A673 (cell line): ENCODE results near the gene EIPR1. TPM values are rescaled to one million over a fixed set of nuclear protein-coding genes. Genes with fewer than 3 reads are reported as not detected.

Source experiments
- BruUV-seq: library from RNA; stranded (reverse); fragments of 400-500 nt; replicated peaks from 2 replicates; lab custom pipeline; 2021; lab: Mats Ljungman, UMichigan
- CTCF ChIA-PET: fragments of 300-600 bp; sonication (Branson Sonifier 250); formaldehyde crosslinking; loops from one replicate; lab custom pipeline; 2022; ENCODE audit warnings: antibody characterized with exemption; lab: Charles Lee
- POLR2A ChIA-PET: fragments of 300-600 bp; sonication (Branson Sonifier 250); formaldehyde crosslinking; loops from one replicate; lab custom pipeline; 2022; ENCODE audit warnings: antibody characterized with exemption; ENCODE audit not compliant: low non-redundant PET; lab: Charles Lee
- DNase-seq: peaks from one replicate; pipeline ENCODE4 v3.0.0-alpha.2; 2015; ENCODE audit warnings: low spot score
- H3K27ac ChIP-seq: fragments of 200-600 bp; sonication (generic); 2 replicates; pipeline ENCODE4 v1.5.1; 2016; ENCODE audit warnings: mixed run types, low read depth, mild to moderate bottlenecking, mixed read lengths, antibody characterized with exemption, low read length; ENCODE audit not compliant: poor library complexity, severe bottlenecking
- H3K27me3 ChIP-seq: fragments of 200-600 bp; sonication (generic); replicated peaks from 2 replicates; pipeline ENCODE4 v1.6.1; 2017; ENCODE audit warnings: mixed run types, low read depth, mild to moderate bottlenecking, mixed read lengths, antibody characterized with exemption, low read length; ENCODE audit not compliant: insufficient read depth, poor library complexity
- H3K36me3 ChIP-seq: fragments of 200-600 bp; sonication (generic); 2 replicates; pipeline ENCODE4 v1.6.1; 2016; ENCODE audit warnings: mixed run types, mild to moderate bottlenecking, mixed read lengths, antibody characterized with exemption, low read length; ENCODE audit not compliant: insufficient read depth, poor library complexity, severe bottlenecking
- H3K4me1 ChIP-seq: fragments of 200-600 bp; sonication (generic); 2 replicates; pipeline ENCODE4 v1.6.1; 2017; ENCODE audit warnings: mixed run types, mild to moderate bottlenecking, mixed read lengths, antibody characterized with exemption, low read length; ENCODE audit not compliant: insufficient read depth, poor library complexity, severe bottlenecking
- H3K4me3 ChIP-seq: fragments of 200-600 bp; sonication (generic); 2 replicates; pipeline ENCODE4 v1.5.1; 2016; ENCODE audit warnings: low read depth, mixed run types, mild to moderate bottlenecking, mixed read lengths, low read length; ENCODE audit not compliant: poor library complexity, severe bottlenecking
- H3K9me3 ChIP-seq: fragments of 200-600 bp; sonication (generic); 2 replicates; pipeline ENCODE4 v1.6.1; 2016; ENCODE audit warnings: mixed run types, low read depth, mild to moderate bottlenecking, mixed read lengths, antibody characterized with exemption, low read length; ENCODE audit not compliant: poor library complexity, severe bottlenecking
- EZH2 ChIP-seq: fragments of 200-600 bp; sonication (generic); IDR thresholded peaks from 2 replicates; pipeline ENCODE4 v1.6.1; 2017; ENCODE audit warnings: borderline replicate concordance, low read depth, mild to moderate bottlenecking, mixed read lengths, antibody characterized with exemption, low read length; ENCODE audit not compliant: poor library complexity, severe bottlenecking
- intact Hi-C: fragments of 100-400 bp; cut with micrococcal nuclease; formaldehyde crosslinking; loops from one replicate; pipeline ENCODE4 v1.10.0; 2022; ENCODE audit not compliant: unreplicated experiment
- total RNA-seq: library from RNA; stranded (reverse); gene quantifications from 2 replicates; pipeline ENCODE4 v1.2.3, GENCODE V29; 2021
- TF ChIP-seq, protein P1 (sequence below): fragments of 300-800, 200-600 bp; sonication (generic); conservative IDR thresholded peaks from 2 replicates; pipeline ENCODE4 v1.5.1; 2017; ENCODE audit warnings: low read depth, mild to moderate bottlenecking, antibody characterized with exemption, low read length, moderate library complexity, mixed read lengths

EIPR1 gene
- total RNA-seq, 1 experiment from 2014 or later, result 37.0 TPM

GRCh38 chr2:3256605-3257004 lies 121.0 kb downstream of the EIPR1 start:
- DNase-seq, result no peak
- H3K4me3 ChIP-seq, result no peak overlapping the region
- no peaks in the 10 kb centered on the region for H3K9me3 ChIP-seq
- TF ChIP-seq, protein P1, sequence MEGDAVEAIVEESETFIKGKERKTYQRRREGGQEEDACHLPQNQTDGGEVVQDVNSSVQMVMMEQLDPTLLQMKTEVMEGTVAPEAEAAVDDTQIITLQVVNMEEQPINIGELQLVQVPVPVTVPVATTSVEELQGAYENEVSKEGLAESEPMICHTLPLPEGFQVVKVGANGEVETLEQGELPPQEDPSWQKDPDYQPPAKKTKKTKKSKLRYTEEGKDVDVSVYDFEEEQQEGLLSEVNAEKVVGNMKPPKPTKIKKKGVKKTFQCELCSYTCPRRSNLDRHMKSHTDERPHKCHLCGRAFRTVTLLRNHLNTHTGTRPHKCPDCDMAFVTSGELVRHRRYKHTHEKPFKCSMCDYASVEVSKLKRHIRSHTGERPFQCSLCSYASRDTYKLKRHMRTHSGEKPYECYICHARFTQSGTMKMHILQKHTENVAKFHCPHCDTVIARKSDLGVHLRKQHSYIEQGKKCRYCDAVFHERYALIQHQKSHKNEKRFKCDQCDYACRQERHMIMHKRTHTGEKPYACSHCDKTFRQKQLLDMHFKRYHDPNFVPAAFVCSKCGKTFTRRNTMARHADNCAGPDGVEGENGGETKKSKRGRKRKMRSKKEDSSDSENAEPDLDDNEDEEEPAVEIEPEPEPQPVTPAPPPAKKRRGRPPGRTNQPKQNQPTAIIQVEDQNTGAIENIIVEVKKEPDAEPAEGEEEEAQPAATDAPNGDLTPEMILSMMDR, result no peak
- no peak for TF ChIP-seq EZH2
- BruUV-seq, result no TSS peak
- intact Hi-C loops, result no loop called here
- H3K36me3 ChIP-seq, result no peaks in the 10 kb centered on the region
- peaks cover 11% of the 10 kb centered on the region for H3K4me1 ChIP-seq
- POLR2A ChIA-PET, result no interaction called here
- H3K27ac ChIP-seq, result no peak overlapping the region
- H3K27me3 ChIP-seq, result no peaks in the 10 kb centered on the region
- CTCF ChIA-PET, result no interaction called here

DNA sequence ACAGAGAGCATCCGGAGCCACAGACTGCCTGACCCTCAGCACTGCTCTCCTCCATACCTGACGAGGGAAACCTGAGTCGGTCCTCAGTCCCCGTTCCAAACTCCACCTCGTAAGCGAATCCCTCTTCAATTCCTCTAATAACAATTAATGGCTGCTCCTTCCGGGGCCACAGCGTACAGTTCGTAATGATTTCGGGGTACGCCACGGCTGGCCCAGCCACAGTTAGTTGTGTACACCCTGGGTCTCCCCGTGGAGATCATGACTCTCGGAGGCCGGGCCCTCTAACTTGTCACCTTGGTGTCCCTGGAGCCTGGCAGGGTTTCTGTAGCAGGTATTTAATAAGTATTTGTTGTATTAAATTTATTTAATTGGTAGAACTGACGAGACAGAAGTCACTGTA lies 121.5 kb downstream of the EIPR1 start:
- POLR2A ChIA-PET, result no interaction called here
- CTCF ChIA-PET, result no interaction called here
- intact Hi-C loops, result no loop called here

GRCh38 chr2:3254442-3254941 lies 123.1 kb downstream of the EIPR1 start:
- no peaks in the 10 kb centered on the region for H3K27me3 ChIP-seq
- no peaks in the 10 kb centered on the region for H3K36me3 ChIP-seq
- BruUV-seq, result no TSS peak
- DNase-seq, result no peak
- TF ChIP-seq EZH2, result no peak
- TF ChIP-seq, protein P1, result no peak
- intact Hi-C loops, result no loop called here
- CTCF ChIA-PET, result no interaction called here
- H3K27ac ChIP-seq, result no peak overlapping the region
- H3K9me3 ChIP-seq, result no peaks in the 10 kb centered on the region
- POLR2A ChIA-PET, result no interaction called here
- H3K4me3 ChIP-seq, result no peak overlapping the region
- H3K4me1 ChIP-seq, result peaks cover 11% of the 10 kb centered on the region

More for the DNA sequence above, 121.5 kb downstream of the EIPR1 start:
- Histone ChIP-seq H3K4me1 (peaks cover 11% of the 10 kb centered on the region), H3K36me3 (no peaks in the 10 kb centered on the region), H3K27ac (no peak overlapping the region), H3K27me3 (no peaks in the 10 kb centered on the region), H3K4me3 (no peak overlapping the region), H3K9me3 (no peaks in the 10 kb centered on the region)
- DNase-seq, result no peak
- no peak for TF ChIP-seq EZH2
- TF ChIP-seq, protein P1, result no peak
- BruUV-seq, result no TSS peak
